HL-60 (cell line): ENCODE measurements around the gene RSPH9.

Experiments
- DNase-seq, 2 experiments: peaks; one replicate each; pipeline ENCODE4 v3.0.0-alpha.2; 2010 to 2020; ENCODE audit warnings: low read depth in 1 of 2, low spot score in 1 of 2
- H3K27ac ChIP-seq: fragments of 250-450 bp; sonication (Bioruptor Pico); replicated peaks from 2 replicates; pipeline ENCODE4 v1.5.1; 2020; ENCODE audit warnings: mild to moderate bottlenecking, moderate library complexity
- H3K27me3 ChIP-seq: fragments of 250-450 bp; sonication (Bioruptor Pico); 2 replicates; pipeline ENCODE4 v1.5.1; 2021; ENCODE audit warnings: mild to moderate bottlenecking, moderate library complexity; ENCODE audit not compliant: insufficient read depth, poor library complexity, severe bottlenecking
- H3K4me3 ChIP-seq: replicated peaks from 2 replicates; pipeline ENCODE4 v1.5.1; 2011; ENCODE audit warnings: mild to moderate bottlenecking, control low read depth, low read length; ENCODE audit not compliant: insufficient read depth
- CTCF ChIP-seq: IDR thresholded peaks from one replicate; pipeline ENCODE4 v1.5.1; 2011; ENCODE audit warnings: low read length, control low read depth, inconsistent platforms; ENCODE audit not compliant: insufficient read depth
- GABPA ChIP-seq: IDR thresholded peaks from 2 replicates; pipeline ENCODE4 v1.6.1; 2012; ENCODE audit warnings: low read depth
- POLR2AphosphoS5 ChIP-seq: IDR thresholded peaks from 2 replicates; pipeline ENCODE4 v1.6.1; 2012; ENCODE audit warnings: low read depth
- REST ChIP-seq: IDR thresholded peaks from 2 replicates; pipeline ENCODE4 v1.6.1; 2012; ENCODE audit warnings: low read depth; ENCODE audit not compliant: insufficient replicate concordance
- SPI1 ChIP-seq: IDR thresholded peaks from 2 replicates; pipeline ENCODE4 v1.6.1; 2012; ENCODE audit warnings: low read depth, mild to moderate bottlenecking, borderline replicate concordance

RSPH9 gene

GRCh38 chr6:43689421-43689820 is 44.6 kb downstream of the RSPH9 start:
- TF ChIP-seq SPI1 (no peak), POLR2AphosphoS5 (no peak)
- Histone ChIP-seq H3K27ac (no peak overlapping the region), H3K4me3 (no peak overlapping the region), H3K27me3 (no peaks in the 10 kb centered on the region)
- DNase-seq = no peak

DNA sequence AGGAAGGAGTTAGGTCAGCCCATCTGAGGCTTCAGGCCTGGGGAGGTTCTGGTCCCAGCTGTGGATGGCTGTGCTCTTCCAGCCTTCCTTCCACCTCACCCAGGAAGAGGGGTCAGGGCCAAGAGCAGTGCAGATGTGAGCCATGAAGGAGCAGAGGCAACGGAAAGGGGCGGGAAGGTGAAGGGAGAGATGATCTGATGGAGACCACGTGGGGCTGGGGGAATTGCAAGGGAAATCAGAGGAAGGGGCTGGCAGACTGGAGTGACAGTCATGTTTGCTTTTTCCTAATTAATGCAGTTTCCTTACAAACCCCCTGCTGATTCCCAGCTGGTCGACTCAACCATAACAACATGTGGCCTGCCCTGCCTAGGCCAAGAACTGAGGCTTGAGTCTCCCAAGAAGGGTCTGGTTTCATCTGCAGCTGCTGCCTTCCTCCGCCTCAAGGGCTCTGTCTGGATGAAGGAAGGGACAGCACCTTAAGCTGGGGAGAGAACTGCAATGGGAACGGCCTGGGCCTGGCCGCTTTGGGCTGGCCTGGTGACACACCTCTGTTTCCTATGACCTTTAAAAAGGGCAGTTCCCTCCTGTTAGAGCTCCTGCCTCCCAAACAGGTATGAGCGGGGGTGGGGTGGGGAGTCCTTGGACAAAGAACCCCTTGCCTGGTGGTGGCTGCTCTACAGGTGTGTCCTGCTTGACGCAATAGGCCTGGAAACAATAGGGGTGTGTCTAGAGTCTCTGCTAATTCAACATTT is 50.6 kb downstream of the RSPH9 start:
- Histone ChIP-seq H3K27me3 (no peaks in the 10 kb centered on the region), H3K27ac (no peak overlapping the region), H3K4me3 (no peak overlapping the region)
- TF ChIP-seq POLR2AphosphoS5 (no peak), GABPA (no peak), CTCF (no peak), SPI1 (no peak), REST (no peak)
- DNase-seq = no peak

DNA sequence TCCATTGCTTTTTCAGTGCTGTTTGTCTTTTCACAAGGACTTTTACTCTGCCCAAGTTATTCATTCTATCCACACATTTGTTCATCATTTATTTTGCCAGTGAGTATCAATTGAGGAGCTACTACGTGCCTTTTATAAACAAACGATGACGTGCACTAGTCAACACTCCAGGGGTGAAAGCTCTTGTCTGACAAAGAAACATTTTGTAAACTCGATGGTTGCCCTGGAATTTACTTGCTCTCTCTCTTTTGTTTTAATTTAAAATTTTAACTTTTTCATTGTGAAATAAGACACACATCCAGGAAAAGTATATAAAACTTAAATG is 51.1 kb downstream of the RSPH9 start:
- DNase-seq = no peak
- TF ChIP-seq REST (no peak), POLR2AphosphoS5 (no peak), CTCF (no peak), SPI1 (no peak), GABPA (no peak)
- Histone ChIP-seq H3K27me3 (no peaks in the 10 kb centered on the region), H3K4me3 (no peak overlapping the region), H3K27ac (no peak overlapping the region)

DNA sequence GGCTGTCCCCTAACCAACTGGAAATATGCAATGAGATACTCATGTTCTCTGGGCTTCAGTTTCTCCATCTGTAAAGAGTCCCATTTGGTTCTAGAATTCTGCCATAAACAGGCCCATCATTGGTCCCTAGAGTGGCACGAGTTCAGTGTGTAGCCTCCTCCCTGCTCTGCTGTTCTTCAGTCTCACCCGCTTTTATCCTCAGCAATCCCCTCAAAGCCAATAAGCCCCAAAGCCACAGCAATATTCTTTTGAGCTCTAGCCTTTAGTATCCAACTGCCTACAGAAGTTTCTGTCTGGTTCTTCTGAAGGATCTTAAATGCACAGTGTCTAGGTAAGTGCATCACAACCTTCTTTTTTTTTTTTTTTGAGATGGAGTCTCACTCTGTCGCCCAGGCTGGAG is 52.6 kb downstream of the RSPH9 start:
- DNase-seq = no peak
- Histone ChIP-seq H3K4me3 (no peak overlapping the region), H3K27me3 (no peaks in the 10 kb centered on the region), H3K27ac (no peak overlapping the region)
- TF ChIP-seq CTCF (no peak), SPI1 (no peak), POLR2AphosphoS5 (no peak), GABPA (no peak), REST (no peak)
